K562 (cell line): ENCODE measurements around the gene KLHDC10. TPM values are rescaled to one million over a fixed set of nuclear protein-coding genes. Genes with fewer than 3 reads are reported as not detected.
A peak's percentile ranks its signal among the peaks of the same experiment; 100 is the strongest.

Source experiments
- CBFA2T2 ChIP-seq: fragments of 450-650 bp; conservative IDR thresholded peaks from 2 replicates; pipeline ENCODE4 v1.6.1; 2017; ENCODE audit warnings: mild to moderate bottlenecking
- CBFB ChIP-seq: sonication (generic); formaldehyde crosslinking; IDR thresholded peaks from 2 replicates; pipeline ENCODE4 v1.4.0; 2020; ENCODE audit warnings: mild to moderate bottlenecking, missing genetic modification reagents
- DACH1 ChIP-seq: fragments of 450-650 bp; IDR thresholded peaks from 2 replicates; pipeline ENCODE4 v1.6.1; 2018; ENCODE audit not compliant: partially characterized antibody
- HDAC3 ChIP-seq: fragments of 450-650 bp; IDR thresholded peaks from 2 replicates; pipeline ENCODE4 v1.6.1; 2018; ENCODE audit warnings: borderline replicate concordance, mild to moderate bottlenecking, moderate library complexity; ENCODE audit not compliant: partially characterized antibody
- HINFP ChIP-seq: fragments of 450-650 bp; conservative IDR thresholded peaks from 2 replicates; pipeline ENCODE4 v1.6.1; 2016; ENCODE audit warnings: missing genetic modification characterization, low read depth, mild to moderate bottlenecking, control low read depth, missing compliant biosample characterization
- HIVEP1 ChIP-seq: fragments of 250-450 bp; sonication (Bioruptor Pico); IDR thresholded peaks from 2 replicates; pipeline ENCODE4 v1.4.0; 2020; ENCODE audit warnings: mild to moderate bottlenecking
- KLF1 ChIP-seq: fragments of 450-650 bp; IDR thresholded peaks from 2 replicates; pipeline ENCODE4 v1.6.1; 2016; ENCODE audit warnings: missing genetic modification characterization, missing compliant biosample characterization
- MAFK ChIP-seq: IDR thresholded peaks from 2 replicates; pipeline ENCODE4 v1.6.1; 2011; ENCODE audit warnings: low read length, improper control_type of control experiment
- MTA1 ChIP-seq: fragments of 450-650 bp; IDR thresholded peaks from 2 replicates; pipeline ENCODE4 v1.6.1; 2017; ENCODE audit warnings: borderline replicate concordance
- MYNN ChIP-seq, 2 experiments: sonication (generic); formaldehyde crosslinking in 1 of 2; IDR thresholded peaks; 2 replicates each; pipeline versions ENCODE4 v1.5.0 to v1.6.1; 2016 to 2020; ENCODE audit warnings: antibody characterized with exemption in 1 of 2, missing genetic modification reagents in 1 of 2
- NCOA2 ChIP-seq, 2 experiments: fragments of 450-650 bp; IDR thresholded peaks; 2 replicates each; pipeline ENCODE4 v1.6.1; 2018; ENCODE audit warnings: mild to moderate bottlenecking in 2 of 2, moderate library complexity in 1 of 2; ENCODE audit not compliant: partially characterized antibody in 2 of 2
- NFE2L1 ChIP-seq: fragments of 450-650 bp; IDR thresholded peaks from 2 replicates; pipeline ENCODE4 v1.6.1; 2016; ENCODE audit warnings: missing genetic modification characterization, low read depth, mild to moderate bottlenecking, missing compliant biosample characterization, moderate library complexity, borderline replicate concordance
- NR2C2 ChIP-seq, 2 experiments: fragments of 200-800 bp in 1 of 2; sonication (Bioruptor generic) in 1 of 2; sonication (generic) in 1 of 2; formaldehyde crosslinking in 1 of 2; IDR thresholded peaks; 2 replicates each; pipeline versions ENCODE4 v1.6.1 to v1.8.0; 2016 to 2022; ENCODE audit warnings: mild to moderate bottlenecking in 1 of 2, missing compliant biosample characterization in 1 of 2, missing genetic modification characterization in 1 of 2, missing genetic modification reagents in 1 of 2
- NRF1 ChIP-seq, 2 experiments: fragments of 450-650 bp; IDR thresholded peaks in 1 of 2; conservative IDR thresholded peaks in 1 of 2; 2 replicates each; pipeline ENCODE4 v1.6.1; 2014; ENCODE audit warnings: mild to moderate bottlenecking in 2 of 2
- PML ChIP-seq: IDR thresholded peaks from 2 replicates; pipeline ENCODE4 v1.6.1; 2012; ENCODE audit warnings: low read length, inconsistent platforms
- PREB ChIP-seq: sonication (generic); formaldehyde crosslinking; IDR thresholded peaks from 2 replicates; pipeline ENCODE4 v1.8.1; 2023; ENCODE audit warnings: mild to moderate bottlenecking, missing genetic modification reagents
- ZBTB33 ChIP-seq: sonication (generic); formaldehyde crosslinking; IDR thresholded peaks from 2 replicates; pipeline ENCODE4 v1.8.1; 2023; ENCODE audit warnings: mild to moderate bottlenecking, missing genetic modification reagents
- ZNF384 ChIP-seq: IDR thresholded peaks from 2 replicates; pipeline ENCODE4 v1.6.1; 2012; ENCODE audit warnings: low read depth, low read length, improper control_type of control experiment
- ZNF655 ChIP-seq: fragments of 250-450 bp; sonication (Bioruptor Pico); IDR thresholded peaks from 2 replicates; pipeline ENCODE4 v1.5.0; 2021
- polyA plus RNA-seq, 8 experiments: library from polyadenylated mRNA; depleted of rRNA in 4 of 8; stranded (reverse) in 5 of 8; unstranded in 3 of 8; fragments of >200 nt; fragmentation: Nextera tagmentation in 2 of 8; fragmentation: Illumina TruSeq in 1 of 8; extraction: Ambion mirVana in 2 of 8; extraction: Trizol in 1 of 8; gene quantifications; 2 replicates each; pipeline versions ENCODE4 v1.2.1 to v1.2.3, GENCODE V29; 2011 to 2014; ENCODE audit warnings: inconsistent platforms in 1 of 8, missing spikeins in 1 of 8
- total RNA-seq, 7 experiments: library from RNA; depleted of rRNA in 6 of 7; stranded (reverse); fragments of >200 nt in 6 of 7; fragmentation: Illumina TruSeq in 2 of 7; extraction: Trizol in 2 of 7; gene quantifications; 2 replicates each; pipeline versions ENCODE4 v1.2.1 to v1.2.3, GENCODE V29; 2011 to 2021; ENCODE audit warnings: low replicate concordance in 1 of 7

Gene KLHDC10
- total and polyA plus RNA-seq, 9 of the 15 experiments (the other 6 are each of a cell fraction or from before 2014, with no cell fraction given) = 9.8 to 80.5 (median 31.4) TPM

- TF ChIP-seq HIVEP1 (no peak), NFE2L1 (no peak), HDAC3 (peak; percentile 69), ZNF384 (no peak), PREB (no peak), NRF1 (conservative IDR thresholded peaks at IDR 0.05 in 1 of 2, IDR thresholded peaks at IDR 0.05 in 1 of 2) (peak; percentile 86 to 88), ZNF655 (no peak), MAFK (no peak), MTA1 (no peak), HINFP (tag) (no peak), NR2C2 (CRISPR knock-in tag; IDR thresholded peaks at IDR 0.05) (no peak), NR2C2 (tag; IDR thresholded peaks at IDR 0.05) (no peak; the same call in 1 of the 2 replicates), KLF1 (no peak), CBFB (CRISPR knock-in tag) (no peak), NCOA2 (IDR thresholded peaks at IDR 0.05; ENCODE audit: partially characterized antibody in 2 of 2) (no peak), DACH1 (no peak), ZBTB33 (CRISPR knock-in tag) (peak; percentile 44; the same call in 1 of the 2 replicates), PML (peak; percentile 85; the same call in 1 of the 2 replicates), MYNN (IDR thresholded peaks at IDR 0.05) (peak; percentile 54; the same call in 1 of the 2 replicates), MYNN (CRISPR knock-in tag; IDR thresholded peaks at IDR 0.05) (no peak), CBFA2T2 (peak; percentile 95)
These were observed 61.9 kb downstream of the KLHDC10 start (continued) for GRCh38 chr7:130131964-130132875.
